ENCODE results near the gene CEACAM4. TPM values are rescaled to one million over a fixed set of nuclear protein-coding genes. Genes with fewer than 3 reads are reported as not detected.

Gene CEACAM4
- total and polyA plus RNA-seq, 2 of the 4 experiments (the other 2 are of a cell fraction), result not detected

GRCh38 chr19:41606215-41606837, 20.5 kb downstream of the CEACAM4 start:
- no peak overlapping the region for H4K91ac ChIP-seq (ENCODE audit: insufficient read depth, low read depth, low read length)
- no peak overlapping the region for H3K4me2 ChIP-seq (ENCODE audit: low read depth, low read length)
- H3K56ac ChIP-seq (ENCODE audit: extremely low read depth, insufficient read depth, low read length), result no peak overlapping the region
- H2AFZ ChIP-seq (replicated peaks; ENCODE audit: low read length, poor library complexity), result no peak overlapping the region
- TF ChIP-seq MAZ (IDR thresholded peaks at IDR 0.05; ENCODE audit: borderline replicate concordance, low read depth, low read length), result no peak
- TF ChIP-seq CEBPB (IDR thresholded peaks at IDR 0.05; ENCODE audit: low read depth, low read length), result no peak
- TF ChIP-seq, protein P1, sequence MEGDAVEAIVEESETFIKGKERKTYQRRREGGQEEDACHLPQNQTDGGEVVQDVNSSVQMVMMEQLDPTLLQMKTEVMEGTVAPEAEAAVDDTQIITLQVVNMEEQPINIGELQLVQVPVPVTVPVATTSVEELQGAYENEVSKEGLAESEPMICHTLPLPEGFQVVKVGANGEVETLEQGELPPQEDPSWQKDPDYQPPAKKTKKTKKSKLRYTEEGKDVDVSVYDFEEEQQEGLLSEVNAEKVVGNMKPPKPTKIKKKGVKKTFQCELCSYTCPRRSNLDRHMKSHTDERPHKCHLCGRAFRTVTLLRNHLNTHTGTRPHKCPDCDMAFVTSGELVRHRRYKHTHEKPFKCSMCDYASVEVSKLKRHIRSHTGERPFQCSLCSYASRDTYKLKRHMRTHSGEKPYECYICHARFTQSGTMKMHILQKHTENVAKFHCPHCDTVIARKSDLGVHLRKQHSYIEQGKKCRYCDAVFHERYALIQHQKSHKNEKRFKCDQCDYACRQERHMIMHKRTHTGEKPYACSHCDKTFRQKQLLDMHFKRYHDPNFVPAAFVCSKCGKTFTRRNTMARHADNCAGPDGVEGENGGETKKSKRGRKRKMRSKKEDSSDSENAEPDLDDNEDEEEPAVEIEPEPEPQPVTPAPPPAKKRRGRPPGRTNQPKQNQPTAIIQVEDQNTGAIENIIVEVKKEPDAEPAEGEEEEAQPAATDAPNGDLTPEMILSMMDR (conservative IDR thresholded peaks at IDR 0.05; ENCODE audit: low read depth, low read length), result no peak
- TF ChIP-seq RFX5 (IDR thresholded peaks at IDR 0.05; ENCODE audit: low read depth, low read length), result no peak
- TF ChIP-seq MAFK (IDR thresholded peaks at IDR 0.05; ENCODE audit: low read depth, low read length), result no peak
- TF ChIP-seq RCOR1 (IDR thresholded peaks at IDR 0.05; ENCODE audit: insufficient replicate concordance, low read length), result no peak
- TF ChIP-seq ELK1 (IDR thresholded peaks at IDR 0.05; ENCODE audit: borderline replicate concordance, low read depth, low read length), result no peak
- TF ChIP-seq FOS (IDR thresholded peaks at IDR 0.05; ENCODE audit: low read depth, low read length), result no peak
- no peak for TF ChIP-seq RAD21 (IDR thresholded peaks at IDR 0.05; ENCODE audit: low read length)
- H4K5ac ChIP-seq (ENCODE audit: low read depth, low read length), result no peak overlapping the region
- H3K9me1 ChIP-seq (ENCODE audit: insufficient read depth, low read length), result no peaks in the 10 kb centered on the region
- H3K9me3 ChIP-seq (ENCODE audit: control insufficient read depth, insufficient read depth, low read length), result no peaks in the 10 kb centered on the region
- no peak overlapping the region for H4K8ac ChIP-seq (ENCODE audit: low read depth in 2 of 2, low read length in 2 of 2)
- no peak overlapping the region for H2BK20ac ChIP-seq (ENCODE audit: low read depth, low read length)
- no peaks in the 10 kb centered on the region for H3K79me1 ChIP-seq (ENCODE audit: low read depth in 1 of 2, low read length in 2 of 2)
- no peaks in the 10 kb centered on the region for H3K36me3 ChIP-seq (ENCODE audit: control insufficient read depth, insufficient read depth, low read length)
- intact Hi-C loops (cut with micrococcal nuclease), result no loop called here
- H3K4ac ChIP-seq (ENCODE audit: low read depth, low read length), result no peak overlapping the region
- no peak for DNase-seq
- no peak overlapping the region for H3K23ac ChIP-seq (ENCODE audit: low read depth, low read length)
- H2AK9ac ChIP-seq (replicated peaks; ENCODE audit: low read depth, low read length, poor library complexity), result no peak overlapping the region
- H2BK15ac ChIP-seq (ENCODE audit: low read depth, low read length), result no peak overlapping the region
- ATAC-seq (ENCODE audit: low read depth), result no peak
- dilution Hi-C loops (cut with HindIII; ENCODE audit: low sequenced_read_pairs, unreplicated experiment), result no loop called here
- H2BK120ac ChIP-seq (ENCODE audit: low read depth, low read length), result no peak overlapping the region
- H3K14ac ChIP-seq (replicated peaks; ENCODE audit: low read depth, low read length), result no peak overlapping the region
- POLR2A ChIA-PET (ENCODE audit: unreplicated experiment), result no interaction called here
- no peaks in the 10 kb centered on the region for H3K4me1 ChIP-seq (ENCODE audit: control insufficient read depth, insufficient read depth, low read length)
- no peak overlapping the region for H3K9ac ChIP-seq (ENCODE audit: low read depth, low read length)
- H4K20me1 ChIP-seq (ENCODE audit: insufficient read depth, low read length), result no peaks in the 10 kb centered on the region
- H3K27ac ChIP-seq (ENCODE audit: insufficient read depth, low read length), result no peak overlapping the region
- no CpG with 5 or more reads among the region's 5 CpGs for whole genome bisulfite sequencing, 2 experiments (ENCODE audit: extremely low coverage in 2 of 2, insufficient read length in 1 of 2)
- no peak overlapping the region for H3K4me3 ChIP-seq (ENCODE audit: insufficient read depth, low read depth, low read length)
- no peak overlapping the region for H2AK5ac ChIP-seq (ENCODE audit: low read depth, low read length)
- in situ Hi-C loops (cut with MboI; ENCODE audit: low sequenced_read_pairs), result no loop called here
- no peak overlapping the region for H3K18ac ChIP-seq (ENCODE audit: low read depth, low read length)
- no peak overlapping the region for H2BK5ac ChIP-seq (ENCODE audit: low read depth, low read length, poor library complexity, severe bottlenecking)
- BruUV-seq (replicated peaks), result no TSS peak
- CTCF ChIA-PET, result no interaction called here
- H3K27me3 ChIP-seq (ENCODE audit: control insufficient read depth, insufficient read depth, low read length), result peaks cover 3% of the 10 kb centered on the region; the same call in 1 of the 2 replicates
